ENCODE results near the gene SHROOM3. TPM values are rescaled to one million over a fixed set of nuclear protein-coding genes. Genes with fewer than 3 reads are reported as not detected.

SHROOM3 gene
- total and polyA plus RNA-seq, 4 donors: 4.7 to 25.8 (median 8.7) TPM

DNA sequence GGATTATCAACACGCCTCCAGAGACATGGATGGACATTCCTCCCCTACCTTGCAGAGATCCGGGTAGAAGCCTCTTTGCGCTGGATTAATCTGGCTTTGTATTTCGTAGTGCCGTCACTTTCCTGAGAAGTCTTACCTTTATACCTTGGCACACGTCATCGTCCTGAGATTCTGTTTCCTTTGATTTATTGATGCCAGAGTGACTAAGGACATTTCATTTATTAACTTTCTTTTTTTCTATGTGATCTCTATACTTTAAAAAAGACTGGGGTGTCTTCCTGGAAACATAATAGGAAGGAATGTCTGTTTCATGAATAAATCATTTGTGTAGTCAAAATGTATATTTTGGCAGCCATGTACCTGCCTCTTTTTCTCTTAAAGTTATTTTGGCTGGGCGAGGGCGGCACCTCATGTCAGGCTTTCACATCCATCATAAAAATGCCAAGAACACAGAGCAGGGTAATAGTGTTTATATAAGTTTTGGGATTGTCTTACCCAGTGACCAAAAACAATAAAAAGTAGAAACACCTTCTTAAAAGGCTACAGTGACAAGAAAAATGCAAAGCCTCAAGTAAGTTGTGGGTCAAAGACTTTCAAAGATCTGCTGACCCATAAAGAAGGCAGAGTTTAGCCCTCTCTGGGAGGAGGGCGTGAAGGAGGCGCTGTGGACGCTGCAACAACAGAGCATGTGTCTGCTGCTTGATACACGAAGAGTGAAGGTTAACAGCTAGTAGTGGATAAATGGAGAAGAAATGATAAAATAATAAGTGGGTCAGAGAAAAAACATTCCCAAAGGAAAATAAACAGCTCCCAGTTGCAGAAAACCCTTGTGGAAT lies 124.4 kb downstream of the SHROOM3 start:
- no peaks in the 10 kb centered on the region for H3K9me3 ChIP-seq (ENCODE audit: control insufficient read depth in 4 of 4, low read length in 3 of 4)
- no peaks in the 10 kb centered on the region for H3K27me3 ChIP-seq (ENCODE audit: control insufficient read depth in 4 of 4, insufficient read depth in 4 of 4, low read length in 3 of 4)
- no peak overlapping the region for H3K4me3 ChIP-seq (ENCODE audit: low read depth in 1 of 3, low read length in 3 of 3)
- 89% methylated on average over 13 of the region's 13 CpGs for WGBS
- no peak overlapping the region for H3K9ac ChIP-seq (ENCODE audit: low read depth in 1 of 2, low read length in 2 of 2)
- H3K4me1 ChIP-seq (ENCODE audit: control insufficient read depth in 4 of 4, insufficient read depth in 4 of 4, low read length in 3 of 4): peaks cover 0 to 14% (median 7%) of the 10 kb centered on the region in 4 donors
- peaks cover 2 to 16% (median 6%) of the 10 kb centered on the region in 4 donors for H3K36me3 ChIP-seq (ENCODE audit: control insufficient read depth in 4 of 4, insufficient read depth in 3 of 4, low read depth in 1 of 4, low read length in 3 of 4)
- H3K27ac ChIP-seq (ENCODE audit: low read depth in 1 of 2, low read length in 2 of 2): no peak overlapping the region
- TF ChIP-seq RAD21 (IDR thresholded peaks at IDR 0.05) (peak in 1 of 2 donors; percentile 6), FOXA1 (IDR thresholded peaks at IDR 0.05) (no peak)
- DNase-seq (ENCODE audit: low spot score): no peak

DNA sequence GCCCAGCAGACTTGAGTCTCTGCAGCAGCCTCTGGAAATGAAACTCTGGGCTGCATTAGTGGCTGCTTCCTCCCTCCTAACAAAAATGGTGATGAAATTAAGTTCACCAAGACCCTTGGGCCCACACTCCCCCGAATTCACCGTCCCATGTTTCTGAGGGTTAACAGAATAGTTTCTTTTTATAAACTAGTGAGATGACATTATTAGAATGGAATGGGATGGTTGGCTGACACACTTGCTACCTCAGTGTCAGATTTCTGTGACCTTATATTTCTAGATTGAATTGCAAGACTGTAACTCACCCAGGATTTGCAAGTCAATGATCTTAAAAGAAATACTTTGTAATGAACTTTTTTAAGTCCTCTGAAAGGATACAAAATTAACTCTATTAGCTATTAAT lies 127.1 kb downstream of the SHROOM3 start:
- Histone ChIP-seq H3K9ac (ENCODE audit: low read depth in 1 of 2, low read length in 2 of 2) (no peak overlapping the region), H3K4me1 (ENCODE audit: control insufficient read depth in 4 of 4, insufficient read depth in 4 of 4, low read length in 3 of 4) (peaks cover 0 to 14% (median 7%) of the 10 kb centered on the region in 4 donors), H3K36me3 (ENCODE audit: control insufficient read depth in 4 of 4, insufficient read depth in 3 of 4, low read depth in 1 of 4, low read length in 3 of 4) (peaks cover 2 to 7% (median 4%) of the 10 kb centered on the region in 4 donors), H3K27ac (ENCODE audit: low read depth in 1 of 2, low read length in 2 of 2) (peak overlapping the region; percentile 41 to 68), H3K4me3 (ENCODE audit: low read depth in 1 of 3, low read length in 3 of 3) (no peak overlapping the region), H3K9me3 (ENCODE audit: control insufficient read depth in 4 of 4, low read length in 3 of 4) (no peaks in the 10 kb centered on the region), H3K27me3 (ENCODE audit: control insufficient read depth in 4 of 4, insufficient read depth in 4 of 4, low read length in 3 of 4) (no peaks in the 10 kb centered on the region)
- no peak for TF ChIP-seq GABPA (IDR thresholded peaks at IDR 0.05 in 1 of 2, conservative IDR thresholded peaks at IDR 0.05 in 1 of 2)
- no peak for TF ChIP-seq HNF4A (conservative IDR thresholded peaks at IDR 0.05)
- no peak for TF ChIP-seq YY1 (IDR thresholded peaks at IDR 0.05)
- TF ChIP-seq HNF4G (IDR thresholded peaks at IDR 0.05): no peak
- WGBS: 81% methylated on average over 2 of the region's 2 CpGs
- no peak for DNase-seq (ENCODE audit: low spot score)

- Histone ChIP-seq H3K27ac (ENCODE audit: low read depth in 1 of 2, low read length in 2 of 2) (peak overlapping the region; percentile 68 to 80), H3K4me3 (ENCODE audit: low read depth in 1 of 3, low read length in 3 of 3) (no peak overlapping the region), H3K36me3 (ENCODE audit: control insufficient read depth in 4 of 4, insufficient read depth in 3 of 4, low read depth in 1 of 4, low read length in 3 of 4) (peaks cover 2 to 7% (median 4%) of the 10 kb centered on the region in 4 donors), H3K4me1 (ENCODE audit: control insufficient read depth in 4 of 4, insufficient read depth in 4 of 4, low read length in 3 of 4) (peaks cover 0 to 14% (median 7%) of the 10 kb centered on the region in 4 donors), H3K9ac (ENCODE audit: low read depth in 1 of 2, low read length in 2 of 2) (peak overlapping the region in 1 of 2 donors; percentile 48), H3K9me3 (ENCODE audit: control insufficient read depth in 4 of 4, low read length in 3 of 4) (no peaks in the 10 kb centered on the region), H3K27me3 (ENCODE audit: control insufficient read depth in 4 of 4, insufficient read depth in 4 of 4, low read length in 3 of 4) (no peaks in the 10 kb centered on the region)
- WGBS: 68% methylated on average over 4 of the region's 4 CpGs
- TF ChIP-seq NR2F2 (IDR thresholded peaks at IDR 0.05): no peak
- TF ChIP-seq, protein P1, sequence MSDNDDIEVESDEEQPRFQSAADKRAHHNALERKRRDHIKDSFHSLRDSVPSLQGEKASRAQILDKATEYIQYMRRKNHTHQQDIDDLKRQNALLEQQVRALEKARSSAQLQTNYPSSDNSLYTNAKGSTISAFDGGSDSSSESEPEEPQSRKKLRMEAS (IDR thresholded peaks at IDR 0.05): no peak
- TF ChIP-seq, protein P2, sequence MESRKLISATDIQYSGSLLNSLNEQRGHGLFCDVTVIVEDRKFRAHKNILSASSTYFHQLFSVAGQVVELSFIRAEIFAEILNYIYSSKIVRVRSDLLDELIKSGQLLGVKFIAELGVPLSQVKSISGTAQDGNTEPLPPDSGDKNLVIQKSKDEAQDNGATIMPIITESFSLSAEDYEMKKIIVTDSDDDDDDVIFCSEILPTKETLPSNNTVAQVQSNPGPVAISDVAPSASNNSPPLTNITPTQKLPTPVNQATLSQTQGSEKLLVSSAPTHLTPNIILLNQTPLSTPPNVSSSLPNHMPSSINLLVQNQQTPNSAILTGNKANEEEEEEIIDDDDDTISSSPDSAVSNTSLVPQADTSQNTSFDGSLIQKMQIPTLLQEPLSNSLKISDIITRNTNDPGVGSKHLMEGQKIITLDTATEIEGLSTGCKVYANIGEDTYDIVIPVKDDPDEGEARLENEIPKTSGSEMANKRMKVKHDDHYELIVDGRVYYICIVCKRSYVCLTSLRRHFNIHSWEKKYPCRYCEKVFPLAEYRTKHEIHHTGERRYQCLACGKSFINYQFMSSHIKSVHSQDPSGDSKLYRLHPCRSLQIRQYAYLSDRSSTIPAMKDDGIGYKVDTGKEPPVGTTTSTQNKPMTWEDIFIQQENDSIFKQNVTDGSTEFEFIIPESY (IDR thresholded peaks at IDR 0.05): no peak
- TF ChIP-seq, protein P3, sequence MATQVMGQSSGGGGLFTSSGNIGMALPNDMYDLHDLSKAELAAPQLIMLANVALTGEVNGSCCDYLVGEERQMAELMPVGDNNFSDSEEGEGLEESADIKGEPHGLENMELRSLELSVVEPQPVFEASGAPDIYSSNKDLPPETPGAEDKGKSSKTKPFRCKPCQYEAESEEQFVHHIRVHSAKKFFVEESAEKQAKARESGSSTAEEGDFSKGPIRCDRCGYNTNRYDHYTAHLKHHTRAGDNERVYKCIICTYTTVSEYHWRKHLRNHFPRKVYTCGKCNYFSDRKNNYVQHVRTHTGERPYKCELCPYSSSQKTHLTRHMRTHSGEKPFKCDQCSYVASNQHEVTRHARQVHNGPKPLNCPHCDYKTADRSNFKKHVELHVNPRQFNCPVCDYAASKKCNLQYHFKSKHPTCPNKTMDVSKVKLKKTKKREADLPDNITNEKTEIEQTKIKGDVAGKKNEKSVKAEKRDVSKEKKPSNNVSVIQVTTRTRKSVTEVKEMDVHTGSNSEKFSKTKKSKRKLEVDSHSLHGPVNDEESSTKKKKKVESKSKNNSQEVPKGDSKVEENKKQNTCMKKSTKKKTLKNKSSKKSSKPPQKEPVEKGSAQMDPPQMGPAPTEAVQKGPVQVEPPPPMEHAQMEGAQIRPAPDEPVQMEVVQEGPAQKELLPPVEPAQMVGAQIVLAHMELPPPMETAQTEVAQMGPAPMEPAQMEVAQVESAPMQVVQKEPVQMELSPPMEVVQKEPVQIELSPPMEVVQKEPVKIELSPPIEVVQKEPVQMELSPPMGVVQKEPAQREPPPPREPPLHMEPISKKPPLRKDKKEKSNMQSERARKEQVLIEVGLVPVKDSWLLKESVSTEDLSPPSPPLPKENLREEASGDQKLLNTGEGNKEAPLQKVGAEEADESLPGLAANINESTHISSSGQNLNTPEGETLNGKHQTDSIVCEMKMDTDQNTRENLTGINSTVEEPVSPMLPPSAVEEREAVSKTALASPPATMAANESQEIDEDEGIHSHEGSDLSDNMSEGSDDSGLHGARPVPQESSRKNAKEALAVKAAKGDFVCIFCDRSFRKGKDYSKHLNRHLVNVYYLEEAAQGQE (IDR thresholded peaks at IDR 0.05): no peak
- TF ChIP-seq JUND (IDR thresholded peaks at IDR 0.05): no peak
- no peak for TF ChIP-seq YY1 (IDR thresholded peaks at IDR 0.05)
- TF ChIP-seq FOXA2 (IDR thresholded peaks at IDR 0.05): no peak
- TF ChIP-seq GABPA (IDR thresholded peaks at IDR 0.05 in 1 of 2, conservative IDR thresholded peaks at IDR 0.05 in 1 of 2): no peak
- TF ChIP-seq ATF3 (IDR thresholded peaks at IDR 0.05): no peak
- no peak for TF ChIP-seq RXRA (IDR thresholded peaks at IDR 0.05)
- no peak for TF ChIP-seq FOXA1 (IDR thresholded peaks at IDR 0.05)
- no peak for TF ChIP-seq EGR1 (IDR thresholded peaks at IDR 0.05; ENCODE audit: low read depth in 2 of 2)
- TF ChIP-seq HNF4G (IDR thresholded peaks at IDR 0.05): no peak
- TF ChIP-seq TAF1 (conservative IDR thresholded peaks at IDR 0.05): no peak
- TF ChIP-seq HNF4A (conservative IDR thresholded peaks at IDR 0.05): no peak
- no peak for TF ChIP-seq RAD21 (IDR thresholded peaks at IDR 0.05)
- TF ChIP-seq CTCF (IDR thresholded peaks at IDR 0.05; ENCODE audit: low read depth, low read length, missing input control): no peak
- DNase-seq (ENCODE audit: low spot score): no peak
Measured at GRCh38 chr4:76562836-76563453, 127.9 kb downstream of the SHROOM3 start.

Data from liver (tissue), 9 donors.